IPS-18a (cell line): ENCODE measurements around the gene CA5A.

Experiments
- H3K27ac ChIP-seq: one replicate; pipeline ENCODE4 v1.5.1; 2013; ENCODE audit warnings: low read length
- H3K27me3 ChIP-seq: one replicate; pipeline ENCODE4 v1.6.1; 2013; ENCODE audit warnings: mild to moderate bottlenecking, low read length; ENCODE audit not compliant: control insufficient read depth, insufficient read depth
- H3K36me3 ChIP-seq: one replicate; pipeline ENCODE4 v1.6.1; 2013; ENCODE audit warnings: low read depth, low read length; ENCODE audit not compliant: control insufficient read depth
- H3K4me1 ChIP-seq: one replicate; pipeline ENCODE4 v1.6.1; 2013; ENCODE audit warnings: low read depth, low read length; ENCODE audit not compliant: control insufficient read depth
- H3K4me3 ChIP-seq: one replicate; pipeline ENCODE4 v1.5.1; 2013; ENCODE audit warnings: low read length
- H3K9ac ChIP-seq: one replicate; pipeline ENCODE4 v1.6.1; 2013; ENCODE audit warnings: mild to moderate bottlenecking, low read length, moderate library complexity
- H3K9me3 ChIP-seq: one replicate; pipeline ENCODE4 v1.6.1; 2013; ENCODE audit warnings: low read depth, low read length; ENCODE audit not compliant: control insufficient read depth

The CA5A gene

DNA sequence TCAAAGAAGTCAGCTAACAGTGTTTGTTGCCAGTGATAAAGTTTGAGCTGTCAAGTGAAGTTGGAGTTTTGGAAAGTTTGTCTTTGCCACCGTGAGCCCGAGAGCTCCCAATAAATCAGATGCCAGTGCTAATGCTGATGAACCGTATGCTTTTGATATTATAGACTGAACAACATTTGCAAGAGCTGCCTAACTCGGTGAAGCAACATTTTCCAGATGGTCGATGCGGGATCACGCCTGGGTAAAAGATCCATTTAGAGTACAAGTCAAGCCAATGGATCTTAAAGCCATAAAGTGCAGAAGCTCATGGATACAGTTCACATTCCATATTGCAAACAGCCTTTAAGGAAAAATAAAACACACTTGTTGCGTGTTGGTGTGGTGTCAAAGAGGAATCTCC, 24.5 kb upstream of the CA5A start:
- Histone ChIP-seq H3K27ac (no peak overlapping the region), H3K27me3 (no peaks in the 10 kb centered on the region), H3K4me1 (no peaks in the 10 kb centered on the region), H3K36me3 (no peaks in the 10 kb centered on the region), H3K4me3 (no peak overlapping the region), H3K9ac (no peak overlapping the region), H3K9me3 (no peaks in the 10 kb centered on the region)

DNA sequence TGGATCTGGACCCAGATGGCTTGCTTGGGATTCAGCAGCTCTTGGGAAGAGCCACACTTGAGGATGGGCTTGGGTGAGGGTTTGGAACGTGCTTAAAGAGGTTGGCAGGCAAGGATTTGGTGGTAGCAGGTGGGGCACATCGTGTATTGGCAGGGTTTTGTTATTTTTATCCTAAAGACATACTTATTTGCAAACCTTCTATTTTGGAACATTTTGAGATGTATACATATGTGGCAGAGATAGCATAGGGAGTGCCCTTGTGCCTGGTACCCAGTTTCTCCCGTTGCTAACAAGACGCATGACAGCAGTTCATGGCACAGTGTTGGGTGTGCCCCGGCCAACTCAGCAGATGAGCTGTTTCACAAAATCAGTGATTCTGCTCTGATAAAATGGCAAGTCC, 24.0 kb upstream of the CA5A start:
- H3K36me3 ChIP-seq = no peaks in the 10 kb centered on the region
- H3K9ac ChIP-seq = no peak overlapping the region
- H3K4me1 ChIP-seq = no peaks in the 10 kb centered on the region
- H3K27ac ChIP-seq = no peak overlapping the region
- no peaks in the 10 kb centered on the region for H3K9me3 ChIP-seq
- H3K27me3 ChIP-seq = no peaks in the 10 kb centered on the region
- H3K4me3 ChIP-seq = no peak overlapping the region

DNA sequence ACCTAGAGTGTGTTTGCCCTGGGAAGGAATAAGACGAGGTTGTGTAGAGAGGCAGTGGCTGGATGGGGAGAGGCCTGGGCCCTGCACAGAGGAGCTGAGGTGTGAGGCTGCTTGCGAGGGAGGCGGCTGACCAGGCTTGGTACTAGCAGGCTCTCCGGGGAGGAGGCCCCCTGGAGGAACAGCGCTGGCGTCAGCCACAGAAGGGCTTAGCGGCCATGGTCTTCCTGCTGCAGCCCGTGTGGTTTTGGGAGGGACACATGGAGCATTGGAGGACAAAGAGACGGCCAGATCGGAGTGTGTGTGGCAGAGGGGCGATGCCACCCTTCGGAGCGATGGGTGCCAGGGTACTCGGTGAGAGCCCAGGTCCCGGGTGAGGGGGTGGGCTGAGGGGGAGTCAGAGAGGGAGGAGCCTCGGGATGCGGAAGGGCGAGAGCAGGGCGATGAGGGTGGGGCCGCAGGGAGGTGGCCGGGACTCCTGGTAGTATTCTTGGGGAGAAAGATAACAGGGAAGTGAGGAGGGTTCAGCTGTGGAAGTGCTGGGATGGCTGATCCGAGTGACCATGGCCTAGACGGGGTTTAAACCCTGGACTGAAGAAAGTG, 23.2 kb upstream of the CA5A start:
- Histone ChIP-seq H3K27me3 (no peaks in the 10 kb centered on the region), H3K27ac (no peak overlapping the region), H3K9ac (no peak overlapping the region), H3K4me1 (no peaks in the 10 kb centered on the region), H3K36me3 (no peaks in the 10 kb centered on the region), H3K9me3 (no peaks in the 10 kb centered on the region), H3K4me3 (no peak overlapping the region)

DNA sequence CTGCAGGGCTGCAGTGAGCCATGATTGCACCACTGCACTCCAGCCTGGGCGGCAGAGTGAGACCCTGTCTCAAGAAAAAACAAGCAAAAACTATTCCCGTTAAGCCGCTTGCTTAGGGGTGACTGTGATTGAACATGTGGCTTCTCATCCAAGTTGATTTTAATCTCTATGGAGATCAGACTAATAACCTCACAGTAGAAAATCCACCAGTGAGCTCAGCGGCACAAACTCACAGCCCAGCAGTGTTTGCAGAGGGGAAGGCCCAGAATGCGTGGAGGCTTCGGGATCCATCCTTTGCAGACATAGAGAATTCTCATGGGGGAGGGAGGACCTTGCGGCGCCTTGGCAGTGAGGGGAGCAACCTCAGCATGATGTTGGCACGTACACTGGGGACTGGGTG, 22.3 kb upstream of the CA5A start:
- no peak overlapping the region for H3K9ac ChIP-seq

GRCh38 chr16:87957296-87958094, 21.2 kb upstream of the CA5A start:
- no peak overlapping the region for H3K4me3 ChIP-seq
- H3K27me3 ChIP-seq = no peaks in the 10 kb centered on the region
- peaks cover 4% of the 10 kb centered on the region for H3K36me3 ChIP-seq
- peaks cover 1% of the 10 kb centered on the region for H3K4me1 ChIP-seq
- H3K9me3 ChIP-seq = no peaks in the 10 kb centered on the region
- H3K9ac ChIP-seq = no peak overlapping the region
- H3K27ac ChIP-seq = no peak overlapping the region

More for the DNA sequence above, 22.3 kb upstream of the CA5A start:
- H3K4me3 ChIP-seq = no peak overlapping the region
- H3K4me1 ChIP-seq = no peaks in the 10 kb centered on the region
- H3K36me3 ChIP-seq = peaks cover under 1% of the 10 kb centered on the region
- no peak overlapping the region for H3K27ac ChIP-seq
- no peaks in the 10 kb centered on the region for H3K27me3 ChIP-seq
- no peaks in the 10 kb centered on the region for H3K9me3 ChIP-seq

DNA sequence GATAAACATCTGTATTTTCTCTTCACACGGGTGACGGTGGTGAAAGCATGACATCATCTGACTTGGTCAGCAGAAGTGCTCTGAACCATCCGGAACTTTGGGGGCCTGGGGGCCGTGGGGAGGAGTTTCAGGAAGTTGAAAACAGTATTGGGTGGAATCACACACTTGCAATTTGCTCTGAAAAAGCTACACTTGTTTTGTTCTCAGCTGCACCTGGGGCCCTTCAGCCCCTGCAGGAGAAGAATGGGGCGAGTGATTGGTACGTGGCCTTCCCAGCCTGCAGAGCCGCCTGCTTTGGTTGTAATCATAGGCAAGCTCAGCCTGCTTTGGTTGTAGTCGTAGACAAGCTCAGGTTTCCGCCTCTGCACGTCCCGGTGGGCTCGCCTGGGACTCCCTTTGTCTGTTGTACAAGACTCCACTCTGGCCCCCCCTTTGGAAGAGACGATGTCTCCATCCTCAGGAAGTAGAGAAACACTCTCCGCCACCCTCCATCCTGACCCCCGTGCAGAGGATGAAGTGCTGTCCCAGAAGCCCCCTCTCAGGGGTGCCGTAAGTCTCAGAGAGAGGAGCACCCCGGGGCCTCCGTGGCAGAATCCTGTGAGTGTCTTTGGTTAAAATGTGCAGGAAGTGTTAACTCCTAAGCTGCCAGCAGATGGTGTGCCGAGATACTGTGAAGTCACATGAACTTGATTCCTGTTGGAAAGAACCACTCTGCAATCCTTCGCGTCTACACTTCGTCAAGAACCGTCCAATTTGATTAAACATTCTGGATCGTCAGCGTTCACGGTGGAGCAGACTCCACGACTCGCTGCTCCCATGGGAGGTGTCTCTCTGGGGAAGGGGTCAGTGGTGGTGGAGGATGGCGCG, 20.3 kb upstream of the CA5A start:
- peaks cover 4% of the 10 kb centered on the region for H3K4me1 ChIP-seq
- H3K36me3 ChIP-seq = peaks cover 4% of the 10 kb centered on the region
- H3K27me3 ChIP-seq = no peaks in the 10 kb centered on the region
- H3K4me3 ChIP-seq = no peak overlapping the region
- no peak overlapping the region for H3K27ac ChIP-seq
- H3K9me3 ChIP-seq = no peaks in the 10 kb centered on the region
- H3K9ac ChIP-seq = no peak overlapping the region

GRCh38 chr16:87956098-87956364, 19.7 kb upstream of the CA5A start:
- no peak overlapping the region for H3K27ac ChIP-seq

GRCh38 chr16:87955302-87956097, 19.2 kb upstream of the CA5A start:
- no peak overlapping the region for H3K27ac ChIP-seq
- H3K4me3 ChIP-seq = no peak overlapping the region
- no peaks in the 10 kb centered on the region for H3K27me3 ChIP-seq
- peaks cover 4% of the 10 kb centered on the region for H3K36me3 ChIP-seq
- H3K9me3 ChIP-seq = no peaks in the 10 kb centered on the region
- no peak overlapping the region for H3K9ac ChIP-seq
- peaks cover 4% of the 10 kb centered on the region for H3K4me1 ChIP-seq

More at GRCh38 chr16:87956098-87956364, 19.7 kb upstream of the CA5A start:
- Histone ChIP-seq H3K27me3 (no peaks in the 10 kb centered on the region), H3K4me1 (peaks cover 4% of the 10 kb centered on the region), H3K9ac (no peak overlapping the region), H3K4me3 (no peak overlapping the region), H3K9me3 (no peaks in the 10 kb centered on the region), H3K36me3 (peaks cover 4% of the 10 kb centered on the region)

GRCh38 chr16:87954826-87955225, 18.5 kb upstream of the CA5A start:
- no peak overlapping the region for H3K27ac ChIP-seq
- peaks cover 4% of the 10 kb centered on the region for H3K36me3 ChIP-seq
- H3K27me3 ChIP-seq = no peaks in the 10 kb centered on the region
- H3K9me3 ChIP-seq = no peaks in the 10 kb centered on the region
- no peak overlapping the region for H3K9ac ChIP-seq
- H3K4me1 ChIP-seq = peaks cover 4% of the 10 kb centered on the region
- H3K4me3 ChIP-seq = no peak overlapping the region

DNA sequence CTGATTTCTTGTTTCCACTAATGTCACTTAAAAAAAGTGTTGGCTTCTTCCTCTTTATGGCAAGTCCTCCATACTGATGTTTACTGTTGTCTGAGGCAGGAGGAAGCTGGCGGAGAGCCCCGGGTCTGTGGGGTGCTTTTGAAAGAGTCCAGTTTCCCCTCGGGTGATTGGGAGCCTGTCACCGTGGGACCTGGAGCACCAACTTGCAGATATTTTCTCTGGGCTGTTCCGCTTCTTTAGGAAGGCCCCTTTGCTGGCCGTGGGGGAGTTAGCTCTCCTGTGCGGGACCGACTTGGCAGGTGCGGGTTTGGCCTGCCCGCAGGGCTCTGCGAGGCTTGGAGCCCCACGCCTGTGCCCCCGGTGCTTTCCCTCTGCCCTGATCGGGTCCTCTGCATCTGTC, 18.0 kb upstream of the CA5A start:
- no peak overlapping the region for H3K4me3 ChIP-seq
- peaks cover 4% of the 10 kb centered on the region for H3K36me3 ChIP-seq
- H3K4me1 ChIP-seq = peaks cover 4% of the 10 kb centered on the region
- no peak overlapping the region for H3K9ac ChIP-seq
- no peaks in the 10 kb centered on the region for H3K27me3 ChIP-seq
- no peaks in the 10 kb centered on the region for H3K9me3 ChIP-seq
- H3K27ac ChIP-seq = no peak overlapping the region
